HG03432 (cell line): ENCODE measurements around the gene ROCK2.

Experiments used
- ATAC-seq: cut with Tn5 transposase; IDR thresholded peaks from one replicate; pipeline ENCODE4 v1.9.1; 2021; ENCODE audit warnings: mild to moderate bottlenecking, moderate library complexity; ENCODE audit not compliant: unreplicated experiment

ROCK2 gene

GRCh38 chr2:11312770-11313471, 31.5 kb downstream of the ROCK2 start:
- no peak for ATAC-seq

DNA sequence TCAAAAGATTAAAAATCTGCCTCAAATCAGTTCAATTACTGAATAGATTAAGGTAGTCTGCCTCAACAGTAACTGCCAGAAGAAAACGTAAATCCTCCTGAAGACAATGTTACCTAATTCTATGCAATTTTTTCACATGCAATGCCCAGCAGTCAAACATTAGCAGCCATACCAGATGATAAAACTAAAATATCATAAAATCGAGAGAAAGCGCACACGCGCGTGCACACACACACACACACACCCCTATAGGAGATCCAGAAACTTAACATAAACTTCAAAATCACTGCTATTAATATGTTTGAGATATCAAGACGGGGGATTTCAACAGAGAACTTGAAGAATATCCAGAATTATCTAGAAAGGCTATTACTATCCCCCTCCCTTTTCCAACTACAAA, 32.9 kb downstream of the ROCK2 start:
- no peak for ATAC-seq

DNA sequence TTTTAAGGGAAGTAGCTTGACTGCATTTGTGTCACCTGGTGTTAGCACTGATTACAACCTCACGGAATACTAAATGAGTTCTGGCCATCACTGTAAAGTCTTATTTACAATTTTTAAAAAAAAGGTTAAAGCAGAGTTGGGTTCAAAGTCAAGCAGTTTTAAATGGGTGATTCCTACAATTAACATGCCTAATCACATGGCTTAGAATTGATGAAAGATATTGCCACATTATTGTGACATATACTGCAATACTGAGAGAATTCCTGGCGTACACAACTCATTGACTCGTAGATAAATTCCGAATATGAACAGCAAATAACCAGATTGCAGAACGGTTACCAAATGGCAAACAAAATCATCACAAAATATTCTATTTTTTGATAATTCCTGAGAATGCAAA, 34.2 kb downstream of the ROCK2 start:
- ATAC-seq: no peak

DNA sequence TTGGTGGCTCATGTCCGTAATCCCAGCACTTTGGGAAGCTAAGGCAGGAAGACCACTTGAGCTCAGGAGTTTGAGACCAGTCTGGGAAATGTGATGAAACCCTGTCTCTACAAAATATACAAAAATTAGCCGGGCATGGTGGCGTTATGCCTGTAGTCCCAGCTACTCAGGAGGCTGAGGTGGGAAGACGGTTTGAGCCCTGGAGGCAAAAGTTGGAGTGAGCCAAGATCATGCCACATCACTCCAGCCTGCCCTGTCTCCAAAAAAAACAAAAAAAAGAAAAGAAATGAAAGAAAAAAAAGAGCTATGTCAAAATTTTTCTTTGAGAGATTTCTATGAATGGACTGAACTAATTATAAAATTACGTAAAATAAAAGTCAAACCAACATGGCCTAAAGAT, 34.7 kb downstream of the ROCK2 start:
- no peak for ATAC-seq

DNA sequence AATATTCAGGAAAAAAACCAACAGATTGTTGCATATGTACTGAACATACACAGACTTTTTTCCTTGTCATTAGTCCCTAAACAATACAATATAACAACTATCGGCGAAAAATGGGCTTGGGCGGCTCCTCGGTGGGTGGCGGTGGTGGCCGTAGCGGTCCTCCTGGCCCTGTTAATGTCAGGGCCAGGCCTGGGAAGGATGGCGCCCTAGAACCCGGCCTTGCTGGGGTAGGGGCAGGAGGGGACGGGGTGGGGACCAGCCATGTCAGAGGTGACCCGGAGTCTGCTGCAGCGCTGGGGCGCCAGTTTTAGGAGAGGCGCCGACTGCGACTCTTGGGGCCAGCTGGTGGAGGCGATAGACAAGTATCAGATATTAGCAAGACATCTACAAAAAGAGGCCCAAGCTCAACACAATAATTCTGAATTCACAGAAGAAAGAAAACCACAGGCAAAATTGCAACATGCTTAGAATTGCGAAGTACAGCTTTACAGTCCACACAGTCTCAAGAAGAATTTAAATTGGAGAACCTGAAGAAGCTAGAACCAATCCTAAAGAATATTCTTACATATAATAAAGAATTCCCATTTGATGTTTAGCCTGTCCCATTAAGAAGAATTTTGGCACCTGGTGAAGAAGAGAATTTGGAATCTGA, 36.5 kb downstream of the ROCK2 start:
- ATAC-seq: no peak

DNA sequence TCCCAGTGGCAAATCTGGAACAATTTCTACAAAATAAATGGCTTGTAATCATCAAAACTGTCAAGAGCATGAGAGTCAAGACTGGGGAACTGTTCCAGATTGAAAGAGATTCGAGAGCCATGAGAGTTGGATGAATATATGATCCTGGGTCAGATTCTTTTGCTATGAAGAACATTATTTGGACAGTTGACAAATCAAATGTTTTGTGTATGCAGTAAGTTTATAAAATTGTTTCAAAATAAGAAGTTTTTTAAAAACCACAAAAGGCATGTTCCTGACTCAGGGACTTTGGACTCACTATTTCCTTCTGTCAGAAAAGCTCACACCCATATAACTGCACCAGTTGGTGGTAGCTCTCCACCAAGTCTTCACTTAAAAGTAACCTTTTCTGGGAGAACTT, 38.5 kb downstream of the ROCK2 start:
- ATAC-seq: no peak

GRCh38 chr2:11305338-11305737, 39.1 kb downstream of the ROCK2 start:
- ATAC-seq: no peak

DNA sequence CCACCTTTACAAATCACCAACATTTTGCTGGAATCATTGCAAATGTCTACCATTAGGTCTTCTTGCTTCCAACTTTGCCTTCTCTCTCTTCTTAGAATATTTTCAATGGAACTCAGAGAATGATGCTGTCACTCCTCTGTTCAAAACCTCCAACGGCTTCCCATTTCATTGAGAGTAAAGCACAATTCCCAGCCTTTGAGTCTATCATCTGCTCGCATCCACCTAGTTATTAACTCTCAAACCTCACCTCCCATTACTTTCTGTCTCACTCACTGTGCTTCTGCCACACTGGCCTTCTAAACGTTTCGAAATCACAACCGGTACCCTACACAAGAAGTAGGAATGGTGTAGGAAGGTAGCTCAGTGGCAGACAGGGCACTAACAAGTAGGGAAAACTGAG, 40.0 kb downstream of the ROCK2 start:
- no peak for ATAC-seq

- ATAC-seq: no peak
Observed at GRCh38 chr2:11303290-11304013, 41.0 kb downstream of the ROCK2 start.

DNA sequence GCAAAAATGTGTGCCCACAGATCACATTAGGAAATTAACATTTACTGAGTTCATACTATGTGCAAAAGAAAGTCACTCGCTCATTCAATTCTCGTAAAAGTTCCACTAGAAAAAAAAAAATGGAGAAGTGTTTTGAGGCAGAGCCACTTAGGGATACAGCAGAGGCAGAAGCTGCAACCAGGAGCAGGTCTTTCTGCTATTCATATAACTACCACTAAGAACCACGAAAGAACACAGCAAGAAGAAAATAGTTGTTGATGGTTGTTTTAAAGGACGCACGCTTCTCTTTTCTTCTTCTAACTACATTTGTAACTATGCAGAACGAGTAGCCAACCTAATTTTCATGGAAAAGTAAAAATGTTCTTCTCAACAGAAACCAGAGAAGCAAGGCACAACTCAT, 45.0 kb downstream of the ROCK2 start:
- ATAC-seq: no peak

- ATAC-seq: no peak
Observed at GRCh38 chr2:11298592-11298991, 45.8 kb downstream of the ROCK2 start.

DNA sequence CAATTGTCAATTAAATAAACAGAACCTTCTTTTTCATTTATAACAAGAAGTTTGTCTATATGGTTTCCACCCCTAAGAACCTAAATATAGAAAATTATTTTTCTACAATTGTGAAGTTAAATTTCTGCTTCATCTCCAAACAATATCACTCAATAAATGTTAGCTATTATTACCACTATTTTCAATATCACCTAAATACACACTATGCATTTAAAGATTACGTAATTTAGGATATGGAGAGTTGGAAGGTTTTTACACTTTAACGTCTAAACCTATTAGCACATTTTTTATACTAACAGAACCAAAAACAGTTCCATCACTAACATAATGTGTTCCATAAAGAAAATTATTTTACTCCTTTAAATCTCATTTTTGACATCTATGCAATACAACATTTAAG, 48.0 kb downstream of the ROCK2 start:
- no peak for ATAC-seq

DNA sequence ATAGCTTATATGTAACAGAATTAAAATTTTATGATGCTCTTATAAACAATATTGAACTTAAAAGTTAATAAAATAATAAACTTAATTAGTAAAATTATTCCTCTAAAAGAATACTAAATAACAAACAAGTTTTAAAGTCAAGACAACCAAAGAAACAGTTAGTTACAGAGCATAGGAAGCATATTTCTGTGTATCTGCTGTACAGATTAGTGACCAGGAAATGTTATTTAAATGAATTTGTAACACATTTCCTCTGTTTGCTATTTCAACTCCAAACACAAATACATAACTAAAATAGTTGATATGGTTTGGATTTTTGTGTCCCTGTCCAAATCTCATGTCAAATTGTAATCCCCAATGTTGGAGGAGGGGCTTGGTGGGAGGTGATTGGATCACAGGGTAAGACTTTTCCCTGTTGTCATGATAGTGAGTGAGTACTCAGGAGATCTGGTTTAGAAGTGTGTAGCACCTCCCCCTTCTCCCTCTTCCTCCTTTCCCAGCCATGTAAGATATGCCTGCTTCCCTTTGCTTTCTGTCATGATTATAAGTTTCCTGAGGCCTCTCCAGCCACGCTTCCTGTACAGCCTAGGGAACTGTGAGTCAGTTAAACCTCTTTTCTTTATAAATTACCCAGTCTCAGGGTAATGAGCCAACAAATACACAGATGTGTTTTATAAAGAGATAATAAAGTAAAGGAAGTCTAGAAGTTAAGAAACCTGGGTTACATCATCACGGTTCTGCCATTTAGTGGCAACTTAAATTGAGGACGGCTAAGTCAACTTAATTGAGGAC, 51.8 kb downstream of the ROCK2 start:
- no peak for ATAC-seq

GRCh38 chr2:11290713-11291112, 53.7 kb downstream of the ROCK2 start:
- ATAC-seq: no peak

DNA sequence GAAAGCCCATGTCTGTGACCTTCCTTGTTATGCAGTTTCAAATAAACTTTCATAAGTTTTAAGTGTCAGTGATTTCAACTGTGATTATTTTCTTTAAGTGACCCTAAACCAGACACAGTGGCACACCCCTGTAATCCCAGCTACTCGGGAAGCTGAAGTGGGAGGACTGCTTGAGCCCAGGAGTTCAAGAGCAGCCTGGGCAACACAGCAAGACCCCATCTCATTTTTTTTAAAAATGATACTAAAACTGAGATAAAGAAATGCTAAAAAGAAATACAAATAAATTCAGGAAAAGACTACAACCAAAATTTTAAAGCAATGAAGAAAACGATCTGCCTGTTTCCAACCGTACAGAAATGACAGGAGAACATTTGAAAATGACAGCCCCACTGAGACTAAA, 54.2 kb downstream of the ROCK2 start:
- no peak for ATAC-seq

- no peak for ATAC-seq
Observed at GRCh38 chr2:11288431-11288830, 56.0 kb downstream of the ROCK2 start.

DNA sequence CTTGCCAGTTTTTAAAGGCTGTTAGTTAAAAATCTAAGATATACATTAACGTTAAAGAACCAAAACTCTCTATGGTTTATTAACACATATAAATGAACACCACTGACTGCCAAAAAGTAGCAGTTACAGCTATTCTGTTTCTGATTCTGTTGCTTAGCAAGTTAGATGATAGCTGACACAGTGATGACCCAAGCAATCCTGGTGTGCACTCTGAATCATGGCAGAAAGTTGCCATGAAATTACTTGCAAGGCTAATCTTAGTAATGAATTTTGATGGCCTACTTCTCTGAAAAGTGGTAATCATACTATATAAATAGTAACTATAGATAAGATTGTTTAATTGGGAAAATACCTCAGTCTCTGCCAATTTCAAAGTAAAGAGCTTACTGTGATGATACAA, 57.7 kb downstream of the ROCK2 start:
- no peak for ATAC-seq

- ATAC-seq: no peak
Observed at GRCh38 chr2:11286323-11286722, 58.1 kb downstream of the ROCK2 start.

GRCh38 chr2:11285499-11285898, 58.9 kb downstream of the ROCK2 start:
- no peak for ATAC-seq

- ATAC-seq: no peak
Observed at GRCh38 chr2:11281186-11281585, 63.2 kb downstream of the ROCK2 start.

GRCh38 chr2:11280713-11281112, 63.7 kb downstream of the ROCK2 start:
- no peak for ATAC-seq
